Suprapubic skin (tissue), 4 donors: ENCODE results near the gene IRAG1. TPM values are rescaled to one million over a fixed set of nuclear protein-coding genes. Genes with fewer than 3 reads are reported as not detected.

Experiments
- DNase-seq, 2 donors: peaks; one replicate each; pipeline ENCODE4 v3.0.0-alpha.2; 2019; ENCODE audit warnings: low spot score in 2 of 2
- H3K27ac ChIP-seq: fragments of 200-600 bp; sonication (generic); one replicate; pipeline ENCODE4 v1.5.1; 2019
- H3K27me3 ChIP-seq: fragments of 200-600 bp; sonication (generic); one replicate; pipeline ENCODE4 v1.5.1; 2019
- H3K36me3 ChIP-seq: fragments of 200-600 bp; sonication (generic); one replicate; pipeline ENCODE4 v1.5.1; 2019
- H3K4me1 ChIP-seq: fragments of 200-600 bp; sonication (generic); one replicate; pipeline ENCODE4 v1.5.1; 2019
- H3K4me3 ChIP-seq: fragments of 200-600 bp; sonication (generic); one replicate; pipeline ENCODE4 v1.5.1; 2019; ENCODE audit warnings: mild to moderate bottlenecking
- H3K9me3 ChIP-seq: fragments of 200-600 bp; sonication (generic); one replicate; pipeline ENCODE4 v1.5.1; 2019
- EP300 ChIP-seq: sonication (generic); formaldehyde crosslinking; IDR thresholded peaks from one replicate; pipeline ENCODE4 v1.6.1; 2017; ENCODE audit warnings: antibody characterized with exemption
- POLR2A ChIP-seq, 2 donors: fragments of 450-650 bp; IDR thresholded peaks; one replicate each; pipeline ENCODE4 v1.6.1; 2017; ENCODE audit warnings: antibody characterized with exemption in 2 of 2, mild to moderate bottlenecking in 2 of 2, moderate library complexity in 2 of 2
- POLR2AphosphoS5 ChIP-seq, 3 donors: sonication (generic); formaldehyde crosslinking; IDR thresholded peaks; one replicate each; pipeline ENCODE4 v1.6.1; 2017; ENCODE audit warnings: antibody characterized with exemption in 3 of 3
- WGBS: methylation state at CpG from one replicate; pipeline ENCODE4 v1.1.5; 2018; 5-methylcytosine and 5-hydroxymethylcytosine counted together
- total RNA-seq, 4 donors: library from RNA; depleted of rRNA; stranded (reverse); fragments of >200 nt; gene quantifications; one replicate each; pipeline ENCODE4 v1.1.0, GENCODE V29; 2016
- TF ChIP-seq, protein P1 (sequence below), 2 donors: fragments of 200-600 bp in 1 of 2; fragments of 450-650 bp in 1 of 2; sonication (generic) in 1 of 2; IDR thresholded peaks; one replicate each; pipeline ENCODE4 v1.5.1; 2016 to 2019; ENCODE audit warnings: antibody characterized with exemption in 2 of 2, mild to moderate bottlenecking in 1 of 2, moderate library complexity in 1 of 2

IRAG1 gene
- total RNA-seq, 4 donors from 2014 or later = 2.9 to 4.6 (median 4.2) TPM

DNA sequence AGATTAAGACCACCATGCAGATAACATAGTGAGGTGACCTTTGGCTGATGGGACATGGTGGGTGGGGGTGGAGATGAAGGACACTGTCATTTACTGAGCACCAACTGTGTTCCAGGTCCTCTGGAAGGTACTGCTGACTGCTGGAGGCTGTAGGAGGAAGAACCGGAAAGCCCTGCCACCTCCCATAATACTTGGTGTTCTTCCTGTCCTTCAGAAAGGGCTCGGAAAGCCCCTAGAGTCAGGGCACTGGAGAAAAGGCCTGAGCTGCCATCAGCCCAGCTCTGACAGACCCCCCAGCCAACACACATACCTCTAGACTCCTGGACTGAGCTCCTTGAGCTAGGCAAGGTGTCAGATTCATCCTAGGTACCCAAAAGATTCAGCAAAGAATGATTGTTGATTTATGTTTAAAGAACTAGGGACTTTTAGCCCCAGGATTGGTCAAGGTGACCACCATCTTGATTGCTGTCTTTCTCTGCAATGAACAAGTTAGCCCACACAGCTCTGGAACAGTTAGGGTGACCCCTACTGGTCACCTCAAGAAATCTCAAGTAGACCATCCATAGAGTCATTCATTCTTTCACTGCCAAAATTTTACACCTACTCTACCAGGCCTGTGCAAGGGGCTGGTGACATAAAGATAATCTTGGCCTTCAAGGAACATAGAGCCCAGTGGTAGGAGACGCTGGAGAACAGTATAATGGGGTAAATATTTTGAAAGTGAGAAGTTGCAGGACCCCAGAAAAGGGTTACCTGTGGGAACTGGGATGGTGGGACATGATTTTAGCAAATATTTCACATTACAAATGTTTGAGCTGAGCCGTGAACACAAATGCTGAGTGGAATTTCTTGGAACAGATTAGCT is 39.4 kb downstream of the IRAG1 start:
- H3K36me3 ChIP-seq = no peaks in the 10 kb centered on the region
- no peak for DNase-seq
- H3K4me1 ChIP-seq = peaks cover 61% of the 10 kb centered on the region
- 66% methylated on average over 3 of the region's 4 CpGs for WGBS
- H3K9me3 ChIP-seq = no peaks in the 10 kb centered on the region
- H3K27me3 ChIP-seq = no peaks in the 10 kb centered on the region
- no peak overlapping the region for H3K4me3 ChIP-seq
- no peak overlapping the region for H3K27ac ChIP-seq
- TF ChIP-seq EP300 (no peak), POLR2AphosphoS5 (IDR thresholded peaks at IDR 0.05) (no peak), POLR2A (IDR thresholded peaks at IDR 0.05) (no peak)
- TF ChIP-seq, protein P1, sequence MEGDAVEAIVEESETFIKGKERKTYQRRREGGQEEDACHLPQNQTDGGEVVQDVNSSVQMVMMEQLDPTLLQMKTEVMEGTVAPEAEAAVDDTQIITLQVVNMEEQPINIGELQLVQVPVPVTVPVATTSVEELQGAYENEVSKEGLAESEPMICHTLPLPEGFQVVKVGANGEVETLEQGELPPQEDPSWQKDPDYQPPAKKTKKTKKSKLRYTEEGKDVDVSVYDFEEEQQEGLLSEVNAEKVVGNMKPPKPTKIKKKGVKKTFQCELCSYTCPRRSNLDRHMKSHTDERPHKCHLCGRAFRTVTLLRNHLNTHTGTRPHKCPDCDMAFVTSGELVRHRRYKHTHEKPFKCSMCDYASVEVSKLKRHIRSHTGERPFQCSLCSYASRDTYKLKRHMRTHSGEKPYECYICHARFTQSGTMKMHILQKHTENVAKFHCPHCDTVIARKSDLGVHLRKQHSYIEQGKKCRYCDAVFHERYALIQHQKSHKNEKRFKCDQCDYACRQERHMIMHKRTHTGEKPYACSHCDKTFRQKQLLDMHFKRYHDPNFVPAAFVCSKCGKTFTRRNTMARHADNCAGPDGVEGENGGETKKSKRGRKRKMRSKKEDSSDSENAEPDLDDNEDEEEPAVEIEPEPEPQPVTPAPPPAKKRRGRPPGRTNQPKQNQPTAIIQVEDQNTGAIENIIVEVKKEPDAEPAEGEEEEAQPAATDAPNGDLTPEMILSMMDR (IDR thresholded peaks at IDR 0.05) = peak; percentile 28 to 34

- no peaks in the 10 kb centered on the region for H3K9me3 ChIP-seq
- no peak for DNase-seq
- TF ChIP-seq, protein P1 (IDR thresholded peaks at IDR 0.05) = no peak
- TF ChIP-seq POLR2AphosphoS5 (IDR thresholded peaks at IDR 0.05) (no peak), EP300 (no peak), POLR2A (IDR thresholded peaks at IDR 0.05) (no peak)
- H3K36me3 ChIP-seq = no peaks in the 10 kb centered on the region
- peaks cover 52% of the 10 kb centered on the region for H3K4me1 ChIP-seq
- H3K27ac ChIP-seq = peak overlapping the region; percentile 20
- H3K27me3 ChIP-seq = no peaks in the 10 kb centered on the region
- WGBS = 51% methylated on average over 2 of the region's 2 CpGs
- H3K4me3 ChIP-seq = no peak overlapping the region
Measured at GRCh38 chr11:10653261-10653660, 40.3 kb downstream of the IRAG1 start.

GRCh38 chr11:10651656-10652361 is 41.7 kb downstream of the IRAG1 start:
- peaks cover 39% of the 10 kb centered on the region for H3K4me1 ChIP-seq
- no peak overlapping the region for H3K27ac ChIP-seq
- 94% methylated on average over 7 of the region's 15 CpGs for WGBS

GRCh38 chr11:10650630-10651029 is 42.9 kb downstream of the IRAG1 start:
- H3K4me1 ChIP-seq = peaks cover 31% of the 10 kb centered on the region
- 78% methylated on average over 2 of the region's 2 CpGs for WGBS

More at GRCh38 chr11:10651656-10652361, 41.7 kb downstream of the IRAG1 start:
- H3K4me3 ChIP-seq = no peak overlapping the region
- TF ChIP-seq, protein P1 (IDR thresholded peaks at IDR 0.05) = no peak
- TF ChIP-seq POLR2A (IDR thresholded peaks at IDR 0.05) = no peak
- TF ChIP-seq POLR2AphosphoS5 (IDR thresholded peaks at IDR 0.05) = no peak
- no peak for TF ChIP-seq EP300
- no peaks in the 10 kb centered on the region for H3K9me3 ChIP-seq
- H3K27me3 ChIP-seq = no peaks in the 10 kb centered on the region
- peak; percentile 59 to 60 for DNase-seq
- no peaks in the 10 kb centered on the region for H3K36me3 ChIP-seq

More at GRCh38 chr11:10650630-10651029, 42.9 kb downstream of the IRAG1 start:
- Histone ChIP-seq H3K27ac (no peak overlapping the region), H3K9me3 (no peaks in the 10 kb centered on the region), H3K27me3 (no peaks in the 10 kb centered on the region), H3K4me3 (no peak overlapping the region), H3K36me3 (no peaks in the 10 kb centered on the region)
- TF ChIP-seq POLR2AphosphoS5 (IDR thresholded peaks at IDR 0.05) (no peak), POLR2A (IDR thresholded peaks at IDR 0.05) (no peak), EP300 (no peak)
- TF ChIP-seq, protein P1 (IDR thresholded peaks at IDR 0.05) = no peak
- peak in 1 of 2 donors; percentile 49 for DNase-seq
